Measurements from ENCODE around the gene FHIT. TPM values are rescaled to one million over a fixed set of nuclear protein-coding genes. Genes with fewer than 3 reads are reported as not detected.

Gene FHIT
- total RNA-seq, 2 donors from 2014 or later = 8.7 to 12.7 TPM

DNA sequence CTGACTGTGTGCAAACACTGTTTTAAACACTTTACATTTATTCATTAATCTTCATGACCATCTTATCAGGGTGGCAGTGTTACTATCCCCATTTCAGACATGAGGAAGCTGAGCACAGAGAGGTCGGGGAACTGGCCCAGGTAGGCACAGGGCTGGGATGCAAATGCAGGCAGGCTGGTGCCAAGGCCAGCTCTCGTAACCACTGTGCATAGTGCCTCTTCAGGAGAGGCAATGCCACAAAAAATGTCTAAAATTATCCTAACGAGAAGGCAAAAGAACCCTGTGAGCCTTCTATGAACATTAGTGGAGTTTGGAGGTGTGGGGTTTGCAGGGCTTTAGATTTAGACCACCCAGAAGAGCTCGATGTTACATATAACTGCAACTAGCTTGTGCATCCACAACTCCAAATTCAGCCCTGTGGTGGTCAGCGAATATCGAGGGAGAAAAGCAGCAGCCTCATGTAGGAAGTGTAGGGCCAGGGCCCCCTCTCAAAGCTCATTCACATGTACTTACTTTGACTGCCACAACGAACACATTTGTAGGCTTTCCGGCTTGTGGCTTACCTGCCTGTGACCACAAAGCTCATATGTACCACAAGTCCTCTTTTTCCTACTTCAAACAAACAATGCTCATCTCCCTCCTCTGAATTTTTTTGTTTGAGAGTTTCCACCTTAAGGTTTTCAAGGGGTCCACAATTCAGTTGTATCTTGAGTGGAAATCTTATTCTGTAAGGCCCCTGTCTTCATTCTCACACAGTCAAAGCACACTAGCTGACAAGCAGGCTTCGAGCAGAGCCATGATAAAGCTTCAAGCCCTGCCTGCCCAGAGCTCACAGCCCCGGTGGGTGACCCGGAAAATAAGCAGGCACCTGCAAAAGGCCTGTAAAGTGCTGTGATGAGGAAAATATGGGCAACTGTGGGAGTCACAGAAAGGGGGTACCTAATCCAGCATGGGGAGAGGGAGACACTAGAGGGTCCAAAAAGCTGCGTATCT is 1478.5 kb downstream of the FHIT start:
- intact Hi-C loops (cut with DNase I) = no loop called here
- ATAC-seq (no peak), DNase-seq (no peak)

GRCh38 chr3:59771768-59772181 is 1479.5 kb downstream of the FHIT start:
- ATAC-seq (peak in 1 of 2 donors; percentile 66), DNase-seq (no peak)
- intact Hi-C loops (cut with DNase I) = no loop called here

GRCh38 chr3:59769127-59769750 is 1482.0 kb downstream of the FHIT start:
- no peak for DNase-seq
- no peak for ATAC-seq
- intact Hi-C loops (cut with DNase I) = no loop called here

DNA sequence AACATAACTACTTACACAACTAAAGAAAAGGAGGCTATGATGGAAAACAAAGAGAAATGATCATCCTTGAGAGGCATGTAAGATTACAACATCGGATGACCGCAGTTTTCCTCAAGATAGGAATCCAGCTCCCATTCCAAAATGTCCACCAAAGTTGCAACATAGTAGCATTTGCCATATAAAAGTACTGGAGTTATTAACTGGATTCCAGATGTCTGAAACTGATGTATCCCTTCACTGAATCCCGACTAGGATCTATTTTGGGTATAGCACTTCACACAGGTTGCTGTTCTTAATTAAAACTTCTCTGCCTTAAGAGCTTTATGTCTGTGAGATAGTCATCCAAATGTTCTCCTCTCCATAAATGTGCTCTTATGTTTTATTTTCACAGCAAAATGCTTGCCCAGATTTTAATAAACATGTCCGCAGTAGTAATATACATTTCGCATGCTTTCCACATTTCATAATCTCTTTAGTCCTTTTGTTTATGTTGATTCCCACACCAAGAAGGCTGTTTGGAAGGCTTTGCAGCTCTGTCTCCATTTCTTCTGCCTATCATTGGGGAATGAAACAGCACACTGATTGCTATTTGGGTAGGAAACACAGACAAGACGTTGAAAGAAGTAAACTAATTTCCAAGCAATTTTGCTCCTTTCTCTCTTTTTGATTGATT is 1484.9 kb downstream of the FHIT start:
- intact Hi-C loops (cut with DNase I) = no loop called here
- DNase-seq = no peak
- peak; percentile 63 to 66 for ATAC-seq

- intact Hi-C loops (cut with DNase I) = no loop called here
- ATAC-seq = no peak
- DNase-seq = no peak
These were observed 1487.1 kb downstream of the FHIT start for GRCh38 chr3:59764171-59764570.

- DNase-seq (no peak), ATAC-seq (no peak)
- intact Hi-C loops (cut with DNase I) = no loop called here
These were observed 1488.3 kb downstream of the FHIT start for GRCh38 chr3:59762941-59763340.

GRCh38 chr3:59759298-59760031 is 1491.8 kb downstream of the FHIT start:
- ATAC-seq = no peak
- intact Hi-C loops (cut with DNase I) = no loop called here

DNA sequence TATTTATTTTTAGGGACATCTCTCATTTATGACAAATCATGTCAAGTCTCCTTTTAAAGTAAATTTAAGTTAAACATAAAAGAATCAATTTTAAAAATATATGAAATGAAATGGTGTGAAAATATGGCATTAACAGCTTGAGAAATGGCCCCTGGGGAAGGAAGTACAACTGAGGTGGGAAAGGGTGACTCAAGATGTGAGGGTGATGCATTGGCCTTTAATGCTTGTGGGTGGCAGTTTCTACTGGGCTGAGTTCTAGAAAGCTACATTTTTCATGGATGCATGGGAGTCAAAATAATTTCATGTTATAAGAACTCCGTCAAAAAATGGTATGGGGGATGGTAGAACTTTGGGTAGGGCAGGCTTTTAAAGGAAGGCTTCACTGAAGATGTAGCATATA is 1492.6 kb downstream of the FHIT start:
- ATAC-seq (no peak), DNase-seq (no peak)
- intact Hi-C loops (cut with DNase I) = no loop called here

More at GRCh38 chr3:59759298-59760031, 1491.8 kb downstream of the FHIT start:
- DNase-seq = no peak

DNA sequence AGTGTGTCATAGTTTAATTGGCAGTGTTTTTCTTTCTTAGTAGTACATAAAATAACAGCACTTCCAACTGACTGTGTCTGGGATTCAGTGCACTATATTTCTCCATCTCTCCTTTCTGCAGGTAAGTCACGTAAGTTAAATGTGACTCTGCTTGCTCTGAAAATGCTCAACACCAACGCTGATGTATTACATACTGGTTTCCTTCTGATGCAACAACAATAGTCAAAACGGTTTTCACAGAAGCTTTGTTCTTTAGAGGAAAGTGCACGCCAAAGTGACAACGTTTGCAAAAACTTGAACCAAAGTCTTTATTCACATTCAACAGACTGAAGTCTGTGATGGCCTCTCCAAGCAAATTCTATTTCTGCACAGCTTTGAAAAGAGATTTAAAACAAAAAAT is 1494.3 kb downstream of the FHIT start:
- ATAC-seq (no peak), DNase-seq (no peak)
- intact Hi-C loops (cut with DNase I) = no loop called here

DNA sequence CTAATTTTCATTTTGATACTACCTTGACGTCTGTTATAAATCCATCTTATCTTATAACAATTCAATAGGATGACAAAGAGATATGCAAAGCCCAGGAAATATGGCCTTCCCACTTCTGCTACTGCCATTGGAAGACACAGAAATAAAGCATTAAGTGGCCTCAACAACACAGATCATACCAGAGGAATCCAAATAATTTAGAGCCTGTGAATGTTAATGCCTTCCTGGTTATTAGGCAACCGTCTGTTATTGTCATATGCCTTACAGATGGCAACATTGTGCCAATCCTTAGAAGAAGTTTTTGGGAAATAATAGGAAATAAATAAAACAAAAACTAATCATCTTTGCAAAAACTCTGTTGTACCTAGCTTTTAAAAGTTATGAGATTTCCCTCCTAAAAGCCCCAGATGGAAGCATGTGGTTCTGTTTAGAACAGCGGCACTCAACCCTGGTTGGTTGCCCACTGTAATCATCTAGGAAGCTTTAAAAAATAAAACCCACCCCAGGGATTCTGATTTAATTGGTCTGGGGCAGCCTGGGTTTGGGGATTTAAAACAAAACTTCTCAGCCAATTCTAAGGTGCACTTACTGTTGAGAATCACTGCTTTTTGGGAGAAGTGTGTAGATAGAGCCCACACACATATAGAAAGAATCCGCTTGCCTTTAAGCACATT is 1496.7 kb downstream of the FHIT start:
- intact Hi-C loops (cut with DNase I) = no loop called here

DNA sequence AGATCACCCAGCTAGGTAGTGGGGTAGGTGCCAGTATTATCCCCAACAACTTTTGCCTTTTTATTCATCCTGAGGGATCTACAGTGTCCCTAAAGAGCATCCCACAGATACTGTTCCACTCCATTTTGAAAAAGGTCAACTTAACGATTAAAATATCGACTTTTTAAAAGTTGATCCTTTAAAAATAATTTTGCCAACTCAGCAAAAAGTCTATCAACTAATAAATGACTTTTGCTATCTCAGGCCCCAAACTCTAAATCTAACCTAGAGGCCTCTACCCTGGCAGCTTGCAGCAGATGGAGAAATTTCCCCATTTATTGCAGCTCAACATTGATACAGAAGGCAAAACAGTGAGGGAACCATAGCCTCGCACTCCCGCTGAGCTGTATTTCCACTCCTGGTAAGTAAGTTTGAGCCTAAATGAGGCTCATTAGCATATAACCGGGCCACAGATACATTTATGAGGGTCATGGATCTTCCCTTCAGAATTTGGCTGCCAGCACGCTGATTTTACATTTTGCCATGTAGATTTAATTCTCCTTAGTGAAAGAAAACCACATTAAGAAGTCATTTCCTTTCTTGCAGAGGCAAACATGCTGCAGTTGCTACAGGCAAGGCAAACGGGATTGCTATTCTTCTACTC is 1497.3 kb downstream of the FHIT start:
- intact Hi-C loops (cut with DNase I) = no loop called here
- ATAC-seq (no peak), DNase-seq (no peak)

More for the DNA sequence above, 1496.7 kb downstream of the FHIT start:
- no peak for DNase-seq
- ATAC-seq = no peak

DNA sequence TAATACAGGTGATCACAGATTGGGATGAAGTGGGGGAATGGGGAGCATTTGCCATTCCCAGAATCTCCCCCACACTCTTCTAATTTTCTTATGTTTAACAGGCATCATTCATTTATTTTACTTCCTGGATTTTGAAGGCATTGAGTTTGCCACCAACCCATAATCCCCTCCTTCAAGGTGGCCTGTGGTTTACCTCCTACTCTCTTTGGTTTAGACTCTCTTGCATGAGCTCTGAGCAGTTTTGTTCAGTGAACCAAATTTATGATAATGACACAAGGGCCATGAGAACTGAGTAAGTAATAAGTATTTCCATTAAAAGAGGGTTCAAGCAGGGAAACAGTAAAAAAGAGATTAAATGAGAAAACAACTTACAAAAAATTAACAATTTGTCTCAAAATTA is 1498.3 kb downstream of the FHIT start:
- ATAC-seq (no peak), DNase-seq (no peak)
- intact Hi-C loops (cut with DNase I) = no loop called here

DNA sequence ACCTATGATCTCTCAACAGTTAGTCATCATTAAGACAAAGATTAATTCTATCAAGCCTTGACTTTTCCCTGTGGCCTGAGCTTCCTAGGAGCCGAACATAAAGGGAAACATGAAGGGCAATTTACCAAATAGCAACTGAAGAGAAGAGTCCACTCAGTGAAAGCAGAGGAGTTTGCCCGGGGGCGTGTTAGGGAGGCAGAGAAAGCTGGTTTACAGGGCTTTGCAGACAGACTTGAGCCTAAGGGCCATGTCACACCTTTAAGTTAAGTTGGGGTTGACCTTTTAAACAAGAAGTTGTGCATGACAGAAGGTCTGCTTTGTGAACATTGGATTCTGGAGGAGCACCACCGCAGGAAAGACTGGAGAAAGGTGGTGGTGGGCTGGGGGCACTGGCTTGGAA is 1499.6 kb downstream of the FHIT start:
- DNase-seq = no peak
- ATAC-seq = no peak
- intact Hi-C loops (cut with DNase I) = no loop called here

- intact Hi-C loops (cut with DNase I) = no loop called here
- DNase-seq (no peak), ATAC-seq (no peak)
These were observed 1500.9 kb downstream of the FHIT start for GRCh38 chr3:59750391-59750790.

- intact Hi-C loops (cut with DNase I) = no loop called here
- ATAC-seq (no peak), DNase-seq (no peak)
These were observed 1502.0 kb downstream of the FHIT start for GRCh38 chr3:59749291-59749690.

DNA sequence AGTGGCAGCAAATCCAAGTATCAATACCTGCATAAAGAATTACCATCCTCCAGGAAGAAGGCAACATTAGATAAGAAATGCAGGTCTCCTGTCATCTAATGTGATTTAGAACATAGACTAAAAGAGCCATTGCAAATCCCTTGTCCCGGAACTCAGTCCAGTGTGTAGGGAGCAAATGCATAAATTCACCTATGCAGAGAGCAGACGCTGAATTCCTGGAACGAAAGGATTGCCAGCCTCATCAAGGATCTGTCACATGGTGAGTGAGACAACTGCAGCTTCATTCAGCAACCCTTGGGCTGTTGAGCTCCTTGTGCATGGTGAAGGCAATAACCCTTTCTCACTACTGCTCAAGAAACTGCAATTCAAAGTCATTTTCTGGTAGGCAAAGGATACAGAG is 1504.7 kb downstream of the FHIT start:
- ATAC-seq (no peak), DNase-seq (no peak)
- intact Hi-C loops (cut with DNase I) = no loop called here

GRCh38 chr3:59737241-59737640 is 1514.0 kb downstream of the FHIT start:
- DNase-seq = no peak
- intact Hi-C loops (cut with DNase I) = no loop called here
- peak; percentile 27 to 65 for ATAC-seq

DNA sequence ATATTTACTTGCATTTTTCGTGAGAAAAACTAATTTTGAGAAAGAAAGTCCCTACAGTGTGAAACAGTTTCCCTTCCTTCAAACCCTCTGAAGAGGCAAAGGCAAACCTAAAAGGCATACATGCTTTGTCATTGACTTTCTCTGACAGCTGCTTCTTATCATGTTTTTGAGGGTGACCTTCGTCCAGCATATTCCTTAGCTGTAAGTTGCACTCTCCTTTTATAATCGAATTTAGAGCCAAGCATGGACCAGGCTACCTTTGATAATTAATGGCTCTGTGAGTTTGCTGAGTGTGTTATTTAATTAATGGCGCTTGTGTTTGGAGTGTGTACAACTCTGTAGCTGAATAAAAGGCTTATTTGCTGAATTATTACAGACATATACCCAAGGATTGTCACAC is 1517.2 kb downstream of the FHIT start:
- no peak for ATAC-seq
- DNase-seq = no peak

More for the DNA sequence above, 1517.2 kb downstream of the FHIT start:
- intact Hi-C loops (cut with DNase I) = no loop called here

All from left cardiac atrium (tissue), 4 donors.